Body of pancreas (tissue), 4 donors: ENCODE data around the gene LIMD2.

ENCODE experiments used
- POLR2A ChIP-seq, 3 donors: fragments of 450-650 bp; IDR thresholded peaks; one replicate each; pipeline ENCODE4 v1.6.1; 2016; ENCODE audit warnings: antibody characterized with exemption in 3 of 3, mild to moderate bottlenecking in 2 of 3
- TF ChIP-seq, protein P1 (sequence below), 7 experiments: fragments of 450-650 bp in 4 of 7; fragments of 200-600 bp in 3 of 7; sonication (generic) in 3 of 7; IDR thresholded peaks; one replicate each; pipeline ENCODE4 v1.5.1; 2016 to 2019; ENCODE audit warnings: antibody characterized with exemption in 7 of 7

DNA sequence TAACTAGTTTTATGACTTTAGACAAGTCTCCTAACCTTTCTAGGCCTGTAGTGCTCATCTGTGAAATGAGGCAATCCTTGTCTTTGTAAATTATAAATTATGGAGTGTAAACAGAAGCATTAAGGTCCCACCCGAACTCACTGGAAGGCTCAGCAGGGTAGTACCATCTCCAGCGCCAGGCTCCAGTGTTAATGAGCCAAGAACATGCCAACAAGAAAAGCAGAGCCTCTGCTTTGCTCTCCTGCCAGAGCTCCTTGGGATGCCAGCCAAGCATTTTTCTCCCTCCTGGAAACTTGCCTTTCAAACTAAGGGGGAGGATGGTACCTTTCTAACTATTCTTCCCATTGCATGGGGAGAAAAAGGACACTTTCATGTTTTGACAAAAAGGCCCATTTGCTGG, 14.9 kb downstream of the LIMD2 start:
- TF ChIP-seq, protein P1, sequence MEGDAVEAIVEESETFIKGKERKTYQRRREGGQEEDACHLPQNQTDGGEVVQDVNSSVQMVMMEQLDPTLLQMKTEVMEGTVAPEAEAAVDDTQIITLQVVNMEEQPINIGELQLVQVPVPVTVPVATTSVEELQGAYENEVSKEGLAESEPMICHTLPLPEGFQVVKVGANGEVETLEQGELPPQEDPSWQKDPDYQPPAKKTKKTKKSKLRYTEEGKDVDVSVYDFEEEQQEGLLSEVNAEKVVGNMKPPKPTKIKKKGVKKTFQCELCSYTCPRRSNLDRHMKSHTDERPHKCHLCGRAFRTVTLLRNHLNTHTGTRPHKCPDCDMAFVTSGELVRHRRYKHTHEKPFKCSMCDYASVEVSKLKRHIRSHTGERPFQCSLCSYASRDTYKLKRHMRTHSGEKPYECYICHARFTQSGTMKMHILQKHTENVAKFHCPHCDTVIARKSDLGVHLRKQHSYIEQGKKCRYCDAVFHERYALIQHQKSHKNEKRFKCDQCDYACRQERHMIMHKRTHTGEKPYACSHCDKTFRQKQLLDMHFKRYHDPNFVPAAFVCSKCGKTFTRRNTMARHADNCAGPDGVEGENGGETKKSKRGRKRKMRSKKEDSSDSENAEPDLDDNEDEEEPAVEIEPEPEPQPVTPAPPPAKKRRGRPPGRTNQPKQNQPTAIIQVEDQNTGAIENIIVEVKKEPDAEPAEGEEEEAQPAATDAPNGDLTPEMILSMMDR (IDR thresholded peaks at IDR 0.05), result no peak
- no peak for TF ChIP-seq POLR2A (IDR thresholded peaks at IDR 0.05)
